ENCODE measurements around the gene TLCD2.
"Not testable (repeated sequence)": the region's sequence is repeated elsewhere in the genome, so short reads cannot be mapped to it uniquely, and the experiment has no call there.

Gene TLCD2

DNA sequence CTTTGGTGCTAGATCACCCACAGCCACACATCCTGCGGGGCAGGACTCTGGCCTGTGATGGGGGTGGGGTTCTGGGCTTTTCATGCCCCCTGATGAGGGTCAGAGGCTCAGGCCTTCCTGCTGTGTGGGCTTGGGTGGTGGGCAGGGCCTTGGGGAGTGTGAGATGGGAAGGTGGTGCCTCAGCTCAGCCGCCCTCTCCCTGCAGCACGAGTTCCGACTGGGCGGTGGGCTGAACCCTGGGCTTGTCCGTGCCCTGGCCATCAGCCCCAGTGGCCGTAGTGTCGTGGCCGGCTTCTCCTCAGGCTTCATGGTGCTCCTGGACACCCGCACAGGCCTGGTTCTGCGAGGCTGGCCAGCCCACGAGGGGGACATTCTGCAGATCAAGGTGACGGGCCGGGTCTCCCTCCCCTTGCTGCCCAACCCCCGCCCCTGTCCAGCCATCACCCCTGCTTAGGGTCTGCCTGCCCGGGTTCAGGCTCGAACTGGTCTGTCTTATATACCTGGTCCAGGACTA lies 25.7 kb upstream of the TLCD2 start:
- DNase-seq (ENCODE audit: low spot score) = no peak

GRCh38 chr17:1735418-1735817 lies 25.2 kb upstream of the TLCD2 start:
- no peak for DNase-seq (ENCODE audit: low spot score)

DNA sequence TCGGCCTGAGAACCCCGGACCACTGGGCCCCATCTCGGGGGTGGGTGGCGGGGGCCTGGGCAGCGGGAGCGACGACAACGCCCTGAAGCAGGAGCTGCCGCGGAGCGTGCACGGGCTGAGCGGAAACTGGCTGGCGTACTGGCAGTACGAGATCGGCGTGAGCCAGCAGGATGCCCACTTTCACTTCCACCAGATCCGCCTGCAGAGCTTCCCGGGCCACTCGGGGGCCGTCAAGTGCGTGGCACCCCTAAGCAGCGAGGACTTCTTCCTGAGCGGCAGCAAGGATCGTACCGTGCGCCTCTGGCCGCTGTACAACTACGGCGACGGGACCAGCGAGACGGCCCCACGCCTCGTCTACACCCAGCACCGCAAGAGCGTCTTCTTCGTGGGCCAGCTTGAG lies 23.6 kb upstream of the TLCD2 start:
- DNase-seq (ENCODE audit: low spot score) = no peak

DNA sequence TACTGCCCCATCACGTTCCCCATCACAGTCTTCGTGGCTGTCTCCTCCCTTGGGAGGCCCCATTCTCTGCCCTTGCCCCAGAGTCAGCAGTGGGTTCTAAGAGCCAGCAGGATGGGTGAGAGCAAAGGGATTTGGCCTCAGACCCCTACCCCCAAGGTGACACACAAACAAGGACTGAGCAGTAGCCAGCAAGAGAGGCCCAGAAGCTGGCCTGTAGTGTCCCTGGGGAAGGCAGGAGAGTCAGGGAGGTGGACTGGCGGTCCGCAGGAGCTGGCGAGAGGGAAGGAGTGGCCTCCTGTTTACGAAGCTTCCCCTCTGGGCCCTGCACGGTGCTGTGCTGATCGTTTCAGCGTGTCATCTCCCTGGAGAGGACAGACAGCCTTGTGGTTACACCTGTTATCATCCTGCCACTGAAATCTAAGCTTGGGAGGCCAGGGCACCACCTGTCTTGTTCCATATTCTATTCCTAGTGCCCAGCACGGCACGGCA lies 22.7 kb upstream of the TLCD2 start:
- no peak for DNase-seq (ENCODE audit: low spot score)

- DNase-seq (ENCODE audit: low spot score) = no peak
Observed at GRCh38 chr17:1732241-1732832, 22.2 kb upstream of the TLCD2 start.

DNA sequence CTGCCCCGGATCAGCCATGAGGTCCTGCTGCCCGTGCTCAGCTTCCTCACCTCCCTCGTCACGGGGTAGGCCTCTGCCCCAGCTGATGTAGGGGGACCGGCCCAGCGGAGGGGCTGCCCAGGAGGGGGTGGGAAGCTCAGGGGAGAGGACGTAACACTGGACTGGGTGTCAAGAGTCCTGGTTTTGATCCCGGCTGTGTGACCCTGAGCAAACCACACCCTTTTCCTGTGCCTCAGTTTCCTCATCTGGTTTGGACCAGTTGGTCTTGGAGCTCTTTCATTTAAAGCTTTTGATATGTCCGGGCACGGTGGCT lies 21.0 kb upstream of the TLCD2 start:
- DNase-seq (ENCODE audit: low spot score) = no peak

DNA sequence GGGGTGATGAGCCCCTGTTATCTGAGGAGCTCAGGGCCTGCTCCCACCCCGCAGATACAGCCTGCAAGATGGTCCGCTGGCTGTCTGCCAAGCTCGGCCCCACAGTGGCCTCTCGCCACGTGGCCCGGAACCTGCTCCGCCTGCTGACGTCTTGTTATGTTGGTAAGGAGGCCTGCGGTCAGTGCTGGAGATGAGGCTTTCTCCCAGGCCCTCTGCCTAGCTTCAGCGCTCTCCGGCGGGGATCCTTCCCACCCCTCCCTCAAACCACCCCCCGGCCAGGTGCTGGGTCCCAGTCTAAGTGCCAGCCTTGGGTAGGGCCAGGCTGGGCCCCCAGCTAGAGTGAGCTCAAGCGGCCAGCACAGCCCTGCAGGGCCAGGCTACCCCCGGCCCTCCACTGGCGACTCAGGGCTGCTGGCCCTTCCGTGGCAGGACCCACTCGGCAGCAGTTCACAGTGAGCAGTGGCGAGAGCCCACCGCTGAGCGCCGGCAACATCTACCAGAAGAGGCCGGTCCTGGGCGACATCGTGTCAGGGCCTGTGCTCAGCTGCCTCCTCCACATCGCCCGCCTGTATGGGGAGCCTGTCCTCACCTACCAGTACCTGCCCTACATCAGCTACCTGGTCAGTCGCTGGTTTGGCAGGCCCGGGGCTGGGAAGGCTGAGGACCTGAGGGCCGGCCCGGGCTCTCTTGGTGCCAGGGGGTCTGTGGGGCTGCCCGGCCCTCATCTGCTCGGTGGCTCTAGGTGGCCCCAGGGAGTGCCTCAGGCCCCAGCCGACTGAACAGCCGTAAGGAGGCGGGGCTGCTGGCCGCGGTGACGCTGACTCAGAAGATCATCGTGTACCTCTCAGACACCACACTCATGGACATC lies 20.4 kb upstream of the TLCD2 start:
- no peak for DNase-seq (ENCODE audit: low spot score)

DNA sequence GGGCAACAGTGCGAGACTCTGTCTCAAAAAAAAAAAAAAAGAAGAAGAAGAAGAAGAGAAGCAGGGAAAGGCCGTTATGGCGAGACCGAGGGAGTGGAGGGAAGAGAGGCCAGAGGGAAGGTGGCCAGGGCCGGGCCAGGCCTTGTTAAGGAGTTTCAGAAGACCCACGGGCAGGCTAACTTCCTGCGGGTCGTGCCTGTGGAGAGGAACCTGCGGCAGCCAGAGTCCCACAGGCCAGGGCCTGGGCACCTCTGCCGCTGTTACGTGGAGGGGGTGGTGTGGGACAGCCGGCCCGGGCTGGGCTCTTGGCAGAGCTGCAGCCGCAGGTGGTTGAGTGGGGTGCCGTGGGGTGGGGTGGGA lies 19.8 kb upstream of the TLCD2 start:
- no peak for DNase-seq (ENCODE audit: low spot score)

DNA sequence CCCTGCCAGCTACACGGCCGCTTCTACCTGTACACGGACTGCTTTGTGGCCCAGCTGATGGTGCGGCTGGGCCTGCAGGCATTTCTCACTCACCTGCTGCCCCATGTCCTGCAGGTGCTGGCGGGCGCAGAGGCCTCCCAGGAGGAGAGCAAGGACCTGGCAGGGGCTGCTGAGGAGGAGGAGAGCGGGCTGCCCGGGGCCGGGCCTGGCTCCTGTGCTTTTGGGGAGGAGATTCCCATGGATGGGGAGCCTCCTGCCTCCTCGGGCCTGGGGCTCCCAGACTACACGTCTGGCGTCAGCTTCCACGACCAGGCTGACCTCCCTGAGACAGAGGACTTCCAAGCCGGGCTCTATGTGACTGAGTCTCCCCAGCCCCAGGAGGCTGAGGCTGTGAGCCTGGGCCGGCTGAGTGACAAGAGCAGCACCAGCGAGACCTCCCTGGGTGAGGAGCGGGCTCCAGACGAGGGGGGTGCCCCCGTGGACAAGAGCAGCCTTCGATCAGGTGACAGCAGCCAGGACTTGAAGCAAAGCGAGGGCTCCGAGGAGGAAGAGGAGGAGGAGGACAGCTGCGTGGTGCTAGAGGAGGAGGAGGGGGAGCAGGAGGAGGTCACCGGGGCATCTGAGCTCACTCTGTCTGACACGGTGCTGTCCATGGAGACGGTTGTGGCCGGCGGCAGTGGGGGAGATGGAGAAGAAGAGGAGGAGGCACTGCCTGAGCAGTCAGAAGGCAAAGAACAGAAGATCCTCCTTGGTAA lies 17.9 kb upstream of the TLCD2 start:
- DNase-seq (ENCODE audit: low spot score) = no peak

DNA sequence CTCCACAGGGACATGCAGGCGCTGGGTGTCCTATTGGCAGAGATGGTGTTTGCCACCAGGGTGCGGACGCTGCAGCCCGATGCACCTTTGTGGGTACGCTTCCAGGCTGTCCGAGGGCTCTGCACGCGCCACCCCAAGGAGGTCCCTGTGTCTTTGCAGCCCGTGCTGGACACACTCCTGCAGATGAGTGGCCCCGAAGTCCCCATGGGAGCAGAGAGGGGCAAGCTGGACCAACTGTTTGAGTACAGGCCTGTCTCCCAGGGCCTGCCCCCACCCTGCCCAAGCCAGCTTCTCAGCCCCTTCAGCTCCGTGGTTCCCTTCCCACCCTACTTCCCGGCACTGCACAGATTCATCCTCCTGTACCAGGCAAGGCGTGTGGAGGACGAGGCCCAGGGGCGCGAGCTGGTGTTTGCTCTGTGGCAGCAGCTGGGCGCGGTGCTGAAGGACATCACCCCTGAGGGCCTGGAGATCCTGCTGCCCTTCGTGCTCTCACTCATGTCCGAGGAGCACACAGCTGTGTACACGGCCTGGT lies 17.1 kb upstream of the TLCD2 start:
- DNase-seq (ENCODE audit: low spot score) = no peak

GRCh38 chr17:1726626-1727257 lies 16.6 kb upstream of the TLCD2 start:
- no peak for DNase-seq (ENCODE audit: low spot score)

- no peak for DNase-seq (ENCODE audit: low spot score)
Observed at GRCh38 chr17:1725642-1726511, 15.7 kb upstream of the TLCD2 start.

DNA sequence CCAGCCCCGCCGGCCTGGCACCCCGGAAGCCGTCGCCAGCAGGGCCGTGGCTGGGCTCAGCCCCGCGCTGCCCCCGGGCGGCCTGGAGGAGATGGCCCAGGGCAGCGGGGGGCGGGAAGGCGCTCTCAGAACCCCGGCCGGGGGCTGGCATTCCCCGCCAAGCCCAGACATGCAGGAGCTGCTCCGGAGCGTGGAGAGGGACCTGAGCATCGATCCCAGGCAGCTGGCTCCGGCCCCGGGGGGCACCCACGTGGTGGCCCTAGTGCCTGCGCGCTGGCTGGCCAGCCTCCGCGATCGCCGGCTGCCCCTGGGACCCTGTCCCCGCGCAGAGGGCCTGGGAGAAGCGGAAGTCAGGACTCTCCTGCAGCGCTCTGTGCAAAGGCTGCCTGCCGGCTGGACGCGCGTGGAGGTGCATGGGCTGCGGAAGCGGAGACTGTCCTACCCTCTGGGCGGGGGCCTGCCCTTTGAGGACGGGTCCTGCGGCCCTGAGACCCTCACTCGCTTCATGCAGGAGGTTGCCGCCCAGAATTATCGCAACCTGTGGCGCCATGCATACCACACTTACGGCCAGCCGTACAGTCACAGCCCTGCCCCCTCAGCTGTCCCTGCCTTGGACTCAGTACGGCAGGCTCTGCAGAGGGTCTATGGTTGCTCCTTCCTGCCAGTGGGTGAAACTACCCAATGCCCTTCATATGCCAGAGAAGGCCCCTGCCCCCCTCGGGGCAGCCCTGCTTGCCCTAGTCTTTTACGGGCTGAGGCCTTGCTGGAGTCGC lies 14.9 kb upstream of the TLCD2 start:
- DNase-seq (ENCODE audit: low spot score) = peak; percentile 41

- DNase-seq (ENCODE audit: low spot score) = peak; percentile 84
Observed at GRCh38 chr17:1724351-1724868, 14.2 kb upstream of the TLCD2 start, which contains the start of gene WDR81. Gene WDR81, plus strand, starts transcription at chr17:1724704. Its CDS starts 256 bp downstream, at chr17:1724960.

GRCh38 chr17:1722022-1722421 lies 11.8 kb upstream of the TLCD2 start:
- DNase-seq (ENCODE audit: low spot score) = not testable (repeated sequence)

DNA sequence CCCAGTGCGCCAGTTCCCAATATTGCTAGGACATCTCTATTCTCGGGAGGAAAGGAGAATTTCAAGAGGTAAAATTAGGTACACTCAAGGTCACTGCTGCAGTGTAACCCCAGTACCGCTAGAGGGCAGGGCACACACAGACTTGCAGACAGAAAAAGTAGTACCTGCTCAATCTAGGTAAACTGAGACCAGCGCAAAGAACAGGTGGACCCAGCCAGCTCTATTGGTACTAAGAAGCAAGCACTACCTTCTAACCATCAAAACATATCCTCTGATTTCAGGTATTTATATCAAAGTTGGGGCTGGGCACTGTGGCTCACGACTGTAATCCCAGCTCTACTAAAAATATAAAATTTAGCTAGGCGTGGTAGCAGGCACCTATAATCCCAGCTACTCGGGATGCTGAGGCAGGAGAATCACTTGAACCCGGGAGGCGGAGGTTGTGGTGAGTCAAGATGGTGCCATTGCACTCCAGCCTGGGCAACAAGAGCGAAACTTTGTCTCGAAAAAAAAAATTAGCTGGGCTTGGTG lies 10.7 kb upstream of the TLCD2 start:
- no peak for DNase-seq (ENCODE audit: low spot score)

GRCh38 chr17:1718362-1719165 lies 8.4 kb upstream of the TLCD2 start:
- DNase-seq (ENCODE audit: low spot score) = no peak

DNA sequence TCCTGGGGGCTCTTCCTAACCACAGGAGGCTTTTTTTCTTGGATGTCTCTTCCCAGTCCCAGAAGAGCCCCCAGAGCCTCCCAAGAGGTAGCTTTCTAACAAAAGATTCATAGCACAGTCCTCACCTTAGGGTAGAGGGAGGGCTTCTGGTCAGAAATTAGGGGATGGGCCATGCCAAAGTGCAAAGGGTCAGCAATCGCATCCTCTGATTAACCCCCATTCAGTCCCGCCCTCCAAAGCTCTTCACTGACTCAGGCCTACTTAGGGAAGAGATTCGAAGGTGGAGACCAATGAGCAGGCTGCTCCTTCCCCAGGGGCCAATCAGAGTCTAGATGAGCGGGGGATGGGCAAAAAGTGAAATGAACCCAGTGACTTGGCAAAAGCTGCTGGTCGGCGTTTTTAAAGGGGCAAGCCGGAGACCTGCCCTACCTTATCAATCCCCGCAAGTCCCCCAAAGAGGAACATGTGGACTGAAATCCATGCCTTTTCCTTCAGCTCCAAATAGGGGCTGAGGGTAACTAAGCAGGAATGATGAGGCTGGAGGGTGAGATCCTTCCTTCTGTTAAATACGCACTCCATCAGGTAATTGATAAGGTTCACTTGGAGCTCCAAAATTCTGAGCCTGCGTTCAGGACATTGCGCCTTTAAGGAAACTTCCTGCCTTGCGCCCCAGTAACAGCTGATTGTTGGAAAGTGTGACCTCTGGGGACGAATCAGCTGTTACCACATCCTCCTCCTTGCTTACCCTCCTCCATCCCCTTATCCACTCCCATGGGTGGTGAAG lies 6.9 kb upstream of the TLCD2 start:
- peak; percentile 94 for DNase-seq (ENCODE audit: low spot score)
